Esophagus squamous epithelium (tissue), 5 donors: ENCODE results near the gene NFS1. TPM values are rescaled to one million over a fixed set of nuclear protein-coding genes. Genes with fewer than 3 reads are reported as not detected.
"Not testable (repeated sequence)": the region's sequence is repeated elsewhere in the genome, so short reads cannot be mapped to it uniquely, and the experiment has no call there.

Experiments used
- DNase-seq: peaks from one replicate; lab custom pipeline; 2025; lab: John Stamatoyannopoulos, UW
- H3K27ac ChIP-seq, 4 donors: fragments of 200-600 bp; sonication (generic); one replicate each; pipeline ENCODE4 v1.5.1; 2016 to 2019; ENCODE audit warnings: mild to moderate bottlenecking in 1 of 4
- H3K27me3 ChIP-seq, 4 donors: fragments of 200-600 bp; sonication (generic); 1 replicate in 3 of 4; 2 replicates in 1 of 4; pipeline versions ENCODE4 v1.5.1 to v1.6.0; 2017 to 2021; ENCODE audit warnings: antibody characterized with exemption in 1 of 4
- H3K36me3 ChIP-seq, 3 donors: fragments of 200-600 bp; sonication (generic); one replicate each; pipeline ENCODE4 v1.5.1; 2016 to 2019
- H3K4me1 ChIP-seq, 3 donors: fragments of 200-600 bp; sonication (generic); one replicate each; pipeline ENCODE4 v1.5.1; 2017 to 2019
- H3K4me3 ChIP-seq, 4 donors: fragments of 200-600 bp; sonication (generic); 1 replicate in 3 of 4; 2 replicates in 1 of 4; pipeline ENCODE4 v1.5.1; 2016 to 2019; ENCODE audit warnings: mild to moderate bottlenecking in 2 of 4, moderate library complexity in 1 of 4
- H3K9me3 ChIP-seq, 3 donors: fragments of 200-600 bp; sonication (generic); one replicate each; pipeline ENCODE4 v1.5.1; 2016 to 2019
- POLR2A ChIP-seq, 4 donors: fragments of 450-650 bp; IDR thresholded peaks; one replicate each; pipeline ENCODE4 v1.6.1; 2017; ENCODE audit warnings: antibody characterized with exemption in 4 of 4, mild to moderate bottlenecking in 4 of 4, moderate library complexity in 3 of 4
- WGBS, 2 donors: methylation state at CpG; one replicate each; pipeline ENCODE4 v1.1.5; 2018; 5-methylcytosine and 5-hydroxymethylcytosine counted together
- intact Hi-C: fragments of 100-400 bp; cut with DNase I; formaldehyde crosslinking; loops from one replicate; pipeline ENCODE4 v1.15.0; 2022
- total RNA-seq, 4 donors: library from RNA; depleted of rRNA; stranded (reverse); fragments of >200 nt; gene quantifications; one replicate each; pipeline ENCODE4 v1.1.0, GENCODE V29; 2016
- TF ChIP-seq, protein P1 (sequence below), 6 experiments: fragments of 450-650 bp in 4 of 6; fragments of 200-600 bp in 2 of 6; sonication (generic) in 2 of 6; IDR thresholded peaks; one replicate each; pipeline ENCODE4 v1.5.1; 2016 to 2019; ENCODE audit warnings: antibody characterized with exemption in 6 of 6, mild to moderate bottlenecking in 4 of 6, moderate library complexity in 4 of 6
- donor health status: DM: yes; HTN: yes; CAD: no.

Gene NFS1
- total RNA-seq, 4 donors from 2014 or later: 16.4 to 39.9 (median 24.2) TPM

DNA sequence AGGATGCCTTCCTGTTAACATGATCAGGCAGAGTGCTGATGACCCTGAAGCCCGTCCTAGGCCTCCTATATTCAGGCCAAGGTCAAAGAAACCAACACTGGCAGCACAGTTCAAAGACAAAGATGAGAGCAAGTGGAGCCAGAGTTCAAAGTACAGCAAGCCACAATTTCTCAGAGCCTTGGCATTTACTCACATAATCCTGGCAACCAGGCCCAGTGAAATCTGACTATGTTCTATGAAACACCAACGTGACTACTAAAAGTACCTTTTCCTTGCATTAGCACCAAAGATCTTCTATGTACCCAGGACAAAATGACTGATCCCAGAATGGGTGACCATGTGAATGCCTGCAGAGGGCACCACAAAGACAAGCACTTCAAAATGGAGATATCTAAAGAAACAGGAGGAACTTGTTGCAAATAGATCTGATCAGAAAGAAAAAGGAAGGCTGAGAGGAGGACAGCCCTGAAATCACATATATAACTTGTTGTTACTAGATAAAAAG, 3.9 kb downstream of the NFS1 start:
- no peak overlapping the region for H3K27ac ChIP-seq
- no peaks in the 10 kb centered on the region for H3K27me3 ChIP-seq
- H3K4me1 ChIP-seq: peaks cover 11 to 26% (median 17%) of the 10 kb centered on the region in 3 donors
- no peak overlapping the region for H3K4me3 ChIP-seq
- no peak for DNase-seq
- no peak for TF ChIP-seq POLR2A (IDR thresholded peaks at IDR 0.05)
- TF ChIP-seq, protein P1, sequence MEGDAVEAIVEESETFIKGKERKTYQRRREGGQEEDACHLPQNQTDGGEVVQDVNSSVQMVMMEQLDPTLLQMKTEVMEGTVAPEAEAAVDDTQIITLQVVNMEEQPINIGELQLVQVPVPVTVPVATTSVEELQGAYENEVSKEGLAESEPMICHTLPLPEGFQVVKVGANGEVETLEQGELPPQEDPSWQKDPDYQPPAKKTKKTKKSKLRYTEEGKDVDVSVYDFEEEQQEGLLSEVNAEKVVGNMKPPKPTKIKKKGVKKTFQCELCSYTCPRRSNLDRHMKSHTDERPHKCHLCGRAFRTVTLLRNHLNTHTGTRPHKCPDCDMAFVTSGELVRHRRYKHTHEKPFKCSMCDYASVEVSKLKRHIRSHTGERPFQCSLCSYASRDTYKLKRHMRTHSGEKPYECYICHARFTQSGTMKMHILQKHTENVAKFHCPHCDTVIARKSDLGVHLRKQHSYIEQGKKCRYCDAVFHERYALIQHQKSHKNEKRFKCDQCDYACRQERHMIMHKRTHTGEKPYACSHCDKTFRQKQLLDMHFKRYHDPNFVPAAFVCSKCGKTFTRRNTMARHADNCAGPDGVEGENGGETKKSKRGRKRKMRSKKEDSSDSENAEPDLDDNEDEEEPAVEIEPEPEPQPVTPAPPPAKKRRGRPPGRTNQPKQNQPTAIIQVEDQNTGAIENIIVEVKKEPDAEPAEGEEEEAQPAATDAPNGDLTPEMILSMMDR (IDR thresholded peaks at IDR 0.05): no peak
- peaks cover 0 to 71% (median 12%) of the 10 kb centered on the region in 3 donors for H3K36me3 ChIP-seq
- intact Hi-C loops: no loop called here
- H3K9me3 ChIP-seq: no peaks in the 10 kb centered on the region
- 75% methylated on average over 2 of the region's 2 CpGs for WGBS, 2 donors

DNA sequence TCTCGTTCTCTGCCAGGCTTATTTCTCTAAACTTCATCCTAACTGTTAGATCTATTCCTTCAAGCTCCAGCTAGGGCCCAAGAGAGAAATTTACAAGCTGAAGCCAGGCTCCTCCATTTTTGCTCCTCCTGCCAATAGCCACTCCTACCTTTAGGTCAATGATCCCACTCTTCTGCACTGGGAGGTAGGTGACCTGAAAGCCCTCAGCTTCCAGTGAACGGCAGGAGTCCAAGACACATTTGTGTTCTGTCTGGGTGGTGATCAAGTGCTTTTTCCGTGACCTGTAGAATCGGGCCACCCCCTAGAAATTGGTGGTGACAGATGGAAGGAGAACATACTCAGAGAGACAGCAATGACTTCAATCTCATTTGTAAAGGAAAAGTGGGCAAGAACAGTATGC, 8.9 kb downstream of the NFS1 start:
- no peaks in the 10 kb centered on the region for H3K27me3 ChIP-seq
- peaks cover 5 to 100% (median 21%) of the 10 kb centered on the region in 3 donors for H3K36me3 ChIP-seq
- no peaks in the 10 kb centered on the region for H3K9me3 ChIP-seq
- H3K4me3 ChIP-seq: no peak overlapping the region
- TF ChIP-seq, protein P1 (IDR thresholded peaks at IDR 0.05): no peak
- TF ChIP-seq POLR2A (IDR thresholded peaks at IDR 0.05): no peak
- WGBS, 2 donors: 89 to 93% methylated on average over 3 to 4 of the region's 4 CpGs
- intact Hi-C loops: no loop called here
- H3K4me1 ChIP-seq: no peaks in the 10 kb centered on the region
- no peak overlapping the region for H3K27ac ChIP-seq
- DNase-seq: no peak

DNA sequence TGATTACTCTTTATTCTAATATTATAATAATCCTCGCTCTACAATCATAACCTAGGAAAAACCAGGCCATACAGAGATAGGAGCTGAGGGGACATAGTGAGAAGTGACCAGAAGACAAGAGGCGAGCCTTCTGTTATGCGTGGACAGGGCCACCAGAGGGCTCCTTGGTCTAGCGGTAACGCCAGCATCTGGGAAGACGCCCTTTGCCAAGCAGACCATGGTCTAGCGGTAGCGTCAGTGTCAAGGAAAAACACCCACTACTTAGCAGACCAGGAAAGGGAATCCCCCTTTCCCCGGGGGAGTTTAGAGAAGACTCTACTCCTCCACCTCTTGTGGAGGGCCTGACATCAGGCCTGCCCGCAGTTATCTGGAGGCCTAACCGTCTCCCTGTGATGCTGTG, 12.3 kb downstream of the NFS1 start:
- H3K27me3 ChIP-seq, DNase-seq, intact Hi-C loops, H3K4me1 ChIP-seq, H3K9me3 ChIP-seq, H3K27ac ChIP-seq, H3K4me3 ChIP-seq: not testable (repeated sequence)
- peaks cover 5 to 92% (median 12%) of the 10 kb centered on the region in 3 donors for H3K36me3 ChIP-seq
- TF ChIP-seq, protein P1 (IDR thresholded peaks at IDR 0.05): peak in 1 of 6 experiments; percentile 30
- 85 to 89% methylated on average over 10 to 11 of the region's 11 CpGs for WGBS, 2 donors

DNA sequence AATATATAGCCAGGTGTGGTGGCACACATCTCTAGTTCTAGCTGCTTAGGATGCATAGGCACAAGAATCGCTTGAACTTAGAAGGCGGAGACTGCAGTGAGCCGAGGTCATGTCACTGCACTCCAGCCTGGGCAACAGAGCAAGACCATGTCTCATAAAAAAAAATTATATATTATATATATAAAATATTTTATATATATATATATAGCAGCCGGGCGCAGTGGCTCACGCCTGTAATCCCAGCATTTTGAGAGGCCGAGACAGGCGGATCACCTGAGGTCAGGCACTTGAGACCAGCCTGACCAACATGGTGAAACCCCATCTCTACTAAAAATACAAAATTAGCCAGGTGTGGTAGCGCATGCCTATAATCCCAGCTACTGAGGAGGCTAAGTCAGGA, 13.8 kb downstream of the NFS1 start:
- 87 to 98% methylated on average over 9 of the region's 9 CpGs for WGBS, 2 donors
- peaks cover 5 to 92% (median 9%) of the 10 kb centered on the region in 3 donors for H3K36me3 ChIP-seq
- H3K27ac ChIP-seq, DNase-seq, H3K4me1 ChIP-seq, H3K27me3 ChIP-seq, intact Hi-C loops, H3K4me3 ChIP-seq, H3K9me3 ChIP-seq: not testable (repeated sequence)

DNA sequence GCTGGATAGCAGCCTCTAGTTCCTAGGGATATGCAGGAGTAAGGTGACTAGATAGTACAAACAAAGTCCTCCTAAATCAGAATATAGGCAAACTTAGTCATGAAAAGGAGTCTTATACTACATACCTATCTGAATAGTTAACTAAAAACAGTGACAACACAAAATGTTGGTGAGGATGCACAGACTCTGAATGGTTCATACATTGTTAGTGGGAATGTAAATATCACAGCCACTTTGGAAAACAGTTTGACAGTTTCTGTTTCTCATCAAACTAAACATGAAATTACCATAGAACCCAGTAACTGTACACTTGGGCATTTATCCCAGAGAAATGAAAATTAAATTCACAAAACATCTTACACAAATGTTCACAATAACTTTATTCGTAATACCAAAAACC, 17.2 kb downstream of the NFS1 start:
- H3K36me3 ChIP-seq: peaks cover 0 to 92% (median 0%) of the 10 kb centered on the region in 3 donors
- no peaks in the 10 kb centered on the region for H3K9me3 ChIP-seq
- intact Hi-C loops: no loop called here
- no peaks in the 10 kb centered on the region for H3K4me1 ChIP-seq
- H3K27me3 ChIP-seq: no peaks in the 10 kb centered on the region
- no peak for TF ChIP-seq POLR2A (IDR thresholded peaks at IDR 0.05)
- TF ChIP-seq, protein P1 (IDR thresholded peaks at IDR 0.05): no peak
- no peak overlapping the region for H3K27ac ChIP-seq
- H3K4me3 ChIP-seq: no peak overlapping the region
- no peak for DNase-seq
- 94 to 95% methylated on average over 1 of the region's 1 CpG for WGBS, 2 donors
